NCI-H446 treated with DMSO at 0.1 percent for 48 hours (cell line): Measurements from ENCODE around the gene KCNIP1.

Source experiments
- DNase-seq: peaks from one replicate; lab custom pipeline; 2025; lab: John Stamatoyannopoulos, UW

KCNIP1 gene

DNA sequence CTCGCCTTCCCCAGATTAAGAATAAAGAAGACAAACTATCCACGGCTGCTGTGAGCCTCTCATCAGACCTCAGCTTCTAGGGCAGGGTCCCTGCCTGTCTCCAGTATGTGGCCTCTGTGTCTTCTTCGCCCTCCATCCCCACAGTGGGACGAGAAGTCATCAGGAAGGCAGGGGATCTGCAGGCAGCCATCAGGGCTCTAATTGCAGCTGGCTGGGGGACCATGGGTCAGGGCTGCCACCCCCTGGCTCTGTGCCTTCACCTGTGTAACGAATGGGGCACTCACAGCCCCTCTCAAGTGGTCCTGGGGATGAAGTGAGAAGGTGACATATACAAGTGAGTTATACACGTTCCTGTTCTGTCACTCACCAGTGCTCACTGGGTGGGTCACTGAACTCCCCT, 139.8 kb downstream of the KCNIP1 start:
- DNase-seq = no peak

- no peak for DNase-seq
Observed at GRCh38 chr5:170644501-170644900, 140.7 kb downstream of the KCNIP1 start.

DNA sequence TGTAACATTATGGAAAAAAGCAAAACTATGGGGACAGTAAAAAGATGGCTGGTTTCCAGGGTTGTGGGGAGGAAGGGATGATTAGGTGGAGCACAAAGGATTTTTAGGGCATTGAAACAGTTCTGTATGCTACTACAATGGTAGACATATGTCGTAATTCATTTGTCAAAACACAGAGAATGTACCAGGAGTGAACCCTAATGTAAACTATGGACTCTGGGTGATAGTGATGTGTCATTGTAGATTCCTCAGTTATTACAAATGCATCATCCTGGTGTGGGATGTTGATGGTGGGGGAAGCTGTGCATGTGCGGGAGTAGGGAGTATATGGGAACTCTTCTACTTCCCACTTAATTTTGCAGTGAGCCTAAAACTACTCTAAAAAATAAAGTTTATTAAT, 144.7 kb downstream of the KCNIP1 start:
- DNase-seq = no peak

- no peak for DNase-seq
Observed at GRCh38 chr5:170650850-170651249, 147.0 kb downstream of the KCNIP1 start.

GRCh38 chr5:170651604-170652277, 147.9 kb downstream of the KCNIP1 start:
- no peak for DNase-seq

DNA sequence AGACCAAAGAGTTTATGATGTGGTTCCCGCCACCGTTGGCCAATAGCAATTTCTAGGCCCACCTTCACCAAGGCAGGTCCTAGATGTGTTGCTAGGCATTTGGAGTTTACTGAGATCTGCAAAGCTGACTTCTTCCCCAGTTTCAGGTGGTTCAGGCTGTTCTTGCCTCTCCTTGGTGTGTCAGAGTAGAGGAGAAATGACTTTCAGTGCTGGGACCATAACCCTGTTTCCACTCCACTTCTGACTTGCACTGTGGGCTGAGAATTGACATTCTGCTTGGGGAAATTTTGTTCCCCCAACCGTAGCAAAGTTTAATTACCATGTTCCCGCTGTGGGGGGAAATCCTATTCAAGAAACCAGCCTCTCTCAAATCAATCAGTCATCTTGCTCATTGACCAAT, 151.7 kb downstream of the KCNIP1 start:
- DNase-seq = no peak

- DNase-seq = no peak
Observed at GRCh38 chr5:170655920-170656319, 152.1 kb downstream of the KCNIP1 start.

DNA sequence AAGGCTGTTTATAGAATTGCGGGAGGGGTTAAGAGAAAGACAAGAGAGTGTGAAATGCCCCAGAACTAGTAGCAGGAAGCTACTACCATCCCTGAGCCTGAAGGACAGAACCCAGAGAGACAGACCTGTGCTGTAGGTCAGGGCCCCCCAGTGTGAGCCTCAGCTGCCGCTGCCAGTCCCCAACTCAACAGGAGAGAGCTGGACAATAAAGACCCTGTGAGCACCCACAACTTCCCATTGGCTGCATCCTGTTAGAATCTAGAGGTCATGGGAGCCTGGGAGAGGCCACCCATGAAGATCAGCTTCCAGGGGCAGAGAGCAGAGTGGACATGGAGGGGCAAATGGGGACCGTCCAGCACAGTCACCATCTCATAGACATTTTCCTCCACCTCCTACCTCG, 152.5 kb downstream of the KCNIP1 start:
- no peak for DNase-seq

DNA sequence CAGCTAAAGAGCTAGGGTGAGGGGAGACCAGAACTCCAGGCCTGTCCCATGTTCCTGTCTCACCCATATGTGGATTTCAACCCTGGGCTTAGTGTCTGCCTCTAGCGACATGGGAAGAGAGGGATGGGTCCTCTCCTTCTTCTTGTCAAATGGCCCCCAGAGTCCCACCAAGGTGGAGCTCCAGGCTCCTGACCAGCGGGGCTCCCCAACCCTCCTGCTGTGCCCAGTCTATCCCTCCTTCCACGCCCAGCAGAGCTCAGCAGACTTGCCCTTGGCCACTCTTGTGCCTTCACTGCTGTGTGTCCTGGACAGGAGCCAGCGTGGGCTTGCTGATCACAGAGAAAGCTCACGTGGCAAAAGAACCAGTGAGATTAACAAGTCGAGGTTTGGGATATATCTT, 156.7 kb downstream of the KCNIP1 start:
- no peak for DNase-seq

DNA sequence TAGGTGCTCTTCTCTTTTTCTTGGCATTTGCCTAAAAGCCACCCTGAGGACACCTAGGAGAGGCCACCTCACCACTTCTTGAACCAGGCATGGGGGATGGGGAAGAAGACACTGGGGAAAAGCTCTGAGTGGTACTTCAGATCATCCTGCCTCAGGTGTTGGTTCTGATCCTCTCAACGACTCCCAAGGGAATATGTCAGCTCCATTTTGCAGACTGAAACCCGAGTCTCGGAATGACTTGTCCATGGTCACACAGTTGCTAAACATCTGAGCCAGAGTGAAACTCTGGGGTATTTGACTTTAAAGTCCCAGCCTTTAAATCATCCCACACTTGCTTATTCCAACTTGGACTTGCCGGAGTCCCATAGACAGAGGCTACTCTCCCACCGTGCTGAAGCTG, 159.1 kb downstream of the KCNIP1 start:
- DNase-seq = no peak

DNA sequence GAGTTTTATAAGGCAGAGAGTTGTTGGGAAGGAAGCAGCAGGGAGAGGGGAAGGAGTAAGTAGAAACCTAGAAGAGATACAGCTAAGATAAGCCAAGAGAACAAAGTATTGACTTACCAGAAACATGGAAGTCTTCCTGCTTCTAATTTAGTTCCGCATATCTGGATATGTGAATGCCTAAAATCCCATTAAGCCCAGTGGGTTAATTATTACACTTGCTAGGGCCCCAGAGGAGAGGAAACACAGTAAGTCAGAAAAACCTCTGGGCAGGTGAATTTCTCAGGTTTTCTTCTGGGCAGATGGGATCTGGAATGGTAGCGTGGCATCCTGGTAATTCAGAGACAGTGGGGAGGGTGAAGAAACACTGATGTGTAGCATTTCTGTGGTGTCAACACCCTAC, 175.0 kb downstream of the KCNIP1 start:
- DNase-seq = no peak

- no peak for DNase-seq
Observed at GRCh38 chr5:170681013-170681433, 177.2 kb downstream of the KCNIP1 start.

GRCh38 chr5:170691657-170692056, 187.8 kb downstream of the KCNIP1 start:
- no peak for DNase-seq

DNA sequence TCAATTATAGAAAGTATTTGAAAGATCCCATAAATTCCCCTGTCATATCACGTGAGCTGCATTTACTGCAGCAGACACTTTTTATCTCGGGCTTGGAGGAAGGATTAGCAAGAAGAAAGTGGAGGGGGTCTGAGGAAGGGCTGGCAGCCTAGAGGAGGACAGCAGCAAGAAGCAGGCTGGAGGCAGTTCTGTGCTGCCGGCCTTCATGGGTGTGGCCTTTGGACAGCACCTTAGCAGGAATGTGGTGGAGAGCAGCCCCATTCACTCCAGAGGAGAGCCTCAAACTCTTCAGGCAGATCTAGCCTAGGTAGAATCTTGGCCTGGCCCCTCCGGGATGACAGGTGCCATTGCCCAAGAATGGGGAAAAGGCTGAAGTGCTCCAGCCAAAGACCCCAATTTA, 189.9 kb downstream of the KCNIP1 start:
- DNase-seq = no peak

- no peak for DNase-seq
Observed at GRCh38 chr5:170694911-170695310, 191.1 kb downstream of the KCNIP1 start.

GRCh38 chr5:170697031-170697430, 193.2 kb downstream of the KCNIP1 start:
- DNase-seq = no peak

- no peak for DNase-seq
Observed at GRCh38 chr5:170700503-170700902, 196.7 kb downstream of the KCNIP1 start.

DNA sequence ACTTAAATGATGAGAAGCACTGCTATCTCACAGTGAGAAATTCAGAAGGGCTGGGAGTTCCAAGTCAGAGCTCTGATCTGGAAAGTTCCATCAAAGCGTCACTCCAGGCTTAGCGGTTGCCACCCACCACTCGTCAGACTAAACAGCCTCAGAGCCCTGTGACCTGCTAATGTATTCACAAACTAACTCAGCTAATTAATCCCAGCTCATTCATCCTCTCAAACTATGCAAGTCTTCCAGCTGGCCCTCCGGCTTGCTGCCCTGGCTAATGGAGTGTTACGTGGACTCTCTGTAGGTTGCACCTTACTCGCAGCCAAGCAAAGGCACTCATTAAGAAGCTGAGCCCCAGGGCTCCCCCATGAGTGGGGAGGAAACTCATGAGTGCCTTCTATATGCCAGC, 197.5 kb downstream of the KCNIP1 start:
- DNase-seq = no peak

DNA sequence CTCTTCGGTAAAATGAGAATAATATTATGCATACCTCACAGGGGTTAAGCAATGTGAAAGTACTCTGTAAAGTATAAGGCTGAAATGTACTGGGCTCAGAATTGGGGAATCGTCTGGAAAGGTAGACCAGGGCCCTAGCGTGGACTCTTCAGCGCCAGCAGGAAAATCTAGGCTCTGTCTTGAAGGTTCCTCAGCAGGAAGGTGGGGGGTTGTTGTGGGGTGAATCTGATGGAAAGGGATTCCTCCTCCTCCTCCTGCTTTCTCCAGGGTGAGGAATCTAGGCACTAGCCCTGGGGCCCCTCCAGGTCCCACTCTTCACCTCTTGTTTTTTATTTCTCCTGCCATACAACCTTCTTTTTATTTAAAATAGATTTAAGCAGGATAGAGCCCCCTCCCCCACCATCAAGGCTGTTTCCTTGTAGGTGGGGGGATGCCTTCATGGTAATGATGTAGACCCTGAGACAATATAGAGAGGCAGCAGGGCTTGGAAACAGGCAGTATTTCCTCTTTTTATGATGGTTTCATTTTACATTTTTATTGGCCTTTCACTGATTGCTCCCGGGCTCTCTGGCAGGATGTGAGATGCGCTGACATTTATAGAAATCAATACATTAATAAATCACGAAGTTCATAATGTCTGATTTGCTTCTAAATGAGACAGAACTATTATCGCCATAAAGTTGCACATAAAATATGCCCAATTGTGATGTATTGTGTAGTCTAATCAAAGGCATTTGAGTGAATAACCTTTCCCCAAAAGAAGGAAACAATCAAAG, 200.8 kb downstream of the KCNIP1 start:
- no peak for DNase-seq

GRCh38 chr5:170709640-170710039, 205.8 kb downstream of the KCNIP1 start:
- no peak for DNase-seq

- no peak for DNase-seq
Observed at GRCh38 chr5:170711300-170711699, 207.5 kb downstream of the KCNIP1 start.

GRCh38 chr5:170715141-170715540, 211.3 kb downstream of the KCNIP1 start:
- no peak for DNase-seq

DNA sequence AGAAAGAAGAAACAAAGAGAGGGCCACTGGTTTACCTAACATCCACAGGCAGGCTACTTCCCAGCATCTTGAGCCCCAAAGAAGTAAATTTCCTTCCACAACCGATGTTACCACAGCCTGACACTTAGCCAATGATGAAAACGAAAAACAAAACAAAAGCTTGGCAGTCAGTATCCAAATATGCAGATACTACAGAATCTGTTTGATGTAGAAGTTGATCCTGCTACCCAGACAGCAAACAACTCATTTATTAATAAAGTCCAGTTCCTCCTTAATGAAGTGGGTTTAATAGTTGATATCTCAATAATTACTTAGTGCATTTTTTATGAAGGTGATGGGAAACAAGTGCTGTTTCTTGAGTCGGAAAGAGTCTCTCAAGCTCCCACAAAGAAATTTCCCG, 212.6 kb downstream of the KCNIP1 start:
- DNase-seq = no peak

GRCh38 chr5:170719551-170719950, 215.7 kb downstream of the KCNIP1 start:
- no peak for DNase-seq
